GM12801 (cell line): ENCODE data around the gene PRKACG.

Experiments used
- CTCF ChIP-seq: IDR thresholded peaks from one replicate; pipeline ENCODE4 v1.5.1; 2011; ENCODE audit warnings: control low read depth; ENCODE audit not compliant: insufficient read length; ENCODE audit errors: extremely low read depth

The PRKACG gene

DNA sequence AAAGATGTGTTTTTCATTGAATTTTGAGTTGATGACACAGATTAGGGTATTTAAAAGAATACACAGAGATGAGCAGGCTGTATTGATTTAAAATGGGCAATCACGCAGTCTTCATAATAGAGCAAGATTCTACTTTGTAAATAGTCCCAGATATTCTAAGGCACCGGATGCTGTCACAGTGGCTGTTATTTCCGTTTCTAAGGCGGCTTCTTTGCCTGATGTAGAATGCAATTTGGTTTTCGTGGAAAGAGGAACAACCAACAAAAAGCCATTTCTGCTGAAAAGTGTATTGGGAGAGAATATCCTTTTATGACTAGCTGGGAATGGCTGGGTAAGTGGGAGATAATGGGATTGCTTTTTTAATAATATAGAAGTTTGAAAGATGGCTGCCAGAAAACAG is 17.5 kb downstream of the PRKACG start:
- no peak for TF ChIP-seq CTCF

DNA sequence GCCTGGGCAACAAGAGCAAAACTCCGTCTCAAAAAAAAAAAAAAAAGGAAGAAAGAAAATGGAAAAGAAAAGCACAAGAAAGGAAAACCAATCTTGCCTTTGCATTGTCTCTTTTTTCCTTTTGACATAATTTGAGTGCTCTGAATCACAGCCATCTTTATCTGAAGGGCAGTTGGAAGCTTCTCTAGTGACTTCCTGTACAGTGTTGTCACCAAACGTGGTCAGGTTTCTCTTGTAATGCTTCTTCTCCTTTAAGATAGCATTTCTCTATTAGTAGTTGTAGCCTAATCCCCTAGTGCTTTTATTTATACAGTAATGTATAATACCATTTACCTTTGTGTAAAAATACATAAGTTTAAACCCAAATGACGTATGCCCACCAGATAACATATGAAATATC is 18.1 kb downstream of the PRKACG start:
- no peak for TF ChIP-seq CTCF

GRCh38 chr9:68991457-68991856 is 22.5 kb downstream of the PRKACG start:
- no peak for TF ChIP-seq CTCF

GRCh38 chr9:68983522-68984424 is 30.1 kb downstream of the PRKACG start:
- no peak for TF ChIP-seq CTCF

- TF ChIP-seq CTCF = no peak
Observed at GRCh38 chr9:68983008-68983411, 30.9 kb downstream of the PRKACG start.

GRCh38 chr9:68981789-68982188 is 32.1 kb downstream of the PRKACG start:
- no peak for TF ChIP-seq CTCF

DNA sequence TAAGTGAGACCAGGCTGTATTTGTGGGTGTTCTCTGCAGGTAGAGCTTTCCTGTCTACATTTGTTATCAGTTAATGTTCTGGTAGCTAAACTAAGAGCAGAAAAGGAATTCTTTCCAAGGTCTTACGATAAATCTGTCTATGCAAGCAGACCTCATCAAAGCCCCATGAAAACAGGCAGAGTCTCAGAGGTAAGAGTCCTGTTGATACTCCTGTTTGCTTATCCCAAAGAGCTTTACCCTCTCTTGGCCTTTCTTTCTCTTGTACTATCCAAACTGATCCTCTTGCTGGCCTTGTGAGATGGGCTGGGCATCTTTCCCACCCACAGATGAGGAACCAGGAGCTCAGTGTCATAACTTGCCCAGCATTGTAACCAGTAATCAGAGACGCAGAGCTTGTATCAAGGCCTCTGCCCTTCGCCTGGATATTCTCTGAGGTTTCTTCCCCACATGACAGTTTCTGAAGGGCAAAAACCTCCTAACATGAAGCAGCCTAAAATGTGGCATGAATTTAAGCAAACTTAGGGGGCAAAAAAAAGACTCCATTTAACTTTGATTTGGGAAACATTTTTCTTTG is 33.5 kb downstream of the PRKACG start:
- TF ChIP-seq CTCF = no peak
